Lower leg skin (tissue), 3 donors: ENCODE data around the gene SEPTIN12.

Experiments used
- POLR2A ChIP-seq, 2 donors: fragments of 450-650 bp; IDR thresholded peaks; one replicate each; pipeline ENCODE4 v1.6.1; 2016 to 2017; ENCODE audit warnings: antibody characterized with exemption in 2 of 2, mild to moderate bottlenecking in 1 of 2, moderate library complexity in 1 of 2
- TF ChIP-seq, protein P1 (sequence below), 3 donors: fragments of 450-650 bp; IDR thresholded peaks; one replicate each; pipeline ENCODE4 v1.5.1; 2016; ENCODE audit warnings: antibody characterized with exemption in 3 of 3, mild to moderate bottlenecking in 3 of 3, moderate library complexity in 2 of 3

DNA sequence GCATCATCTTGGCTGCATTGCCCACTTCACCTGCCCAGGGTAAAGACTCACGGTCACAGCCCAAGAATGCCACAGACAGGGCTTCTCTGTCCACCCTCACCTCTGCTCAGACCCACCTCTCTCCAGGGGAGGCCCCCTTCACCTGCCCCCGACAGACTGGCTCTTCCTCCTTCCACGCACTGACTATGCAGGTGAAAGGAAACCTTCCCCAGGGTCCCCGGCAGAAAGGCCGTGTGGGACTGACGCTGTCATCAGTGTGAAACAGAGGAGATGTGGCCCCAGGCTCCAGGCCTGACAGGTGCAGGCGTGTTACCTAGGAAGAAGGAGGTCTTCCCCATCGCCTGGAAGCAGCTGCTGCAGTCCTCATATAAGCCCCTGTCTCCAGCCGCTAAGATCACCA lies 23.6 kb upstream of the SEPTIN12 start:
- TF ChIP-seq, protein P1, sequence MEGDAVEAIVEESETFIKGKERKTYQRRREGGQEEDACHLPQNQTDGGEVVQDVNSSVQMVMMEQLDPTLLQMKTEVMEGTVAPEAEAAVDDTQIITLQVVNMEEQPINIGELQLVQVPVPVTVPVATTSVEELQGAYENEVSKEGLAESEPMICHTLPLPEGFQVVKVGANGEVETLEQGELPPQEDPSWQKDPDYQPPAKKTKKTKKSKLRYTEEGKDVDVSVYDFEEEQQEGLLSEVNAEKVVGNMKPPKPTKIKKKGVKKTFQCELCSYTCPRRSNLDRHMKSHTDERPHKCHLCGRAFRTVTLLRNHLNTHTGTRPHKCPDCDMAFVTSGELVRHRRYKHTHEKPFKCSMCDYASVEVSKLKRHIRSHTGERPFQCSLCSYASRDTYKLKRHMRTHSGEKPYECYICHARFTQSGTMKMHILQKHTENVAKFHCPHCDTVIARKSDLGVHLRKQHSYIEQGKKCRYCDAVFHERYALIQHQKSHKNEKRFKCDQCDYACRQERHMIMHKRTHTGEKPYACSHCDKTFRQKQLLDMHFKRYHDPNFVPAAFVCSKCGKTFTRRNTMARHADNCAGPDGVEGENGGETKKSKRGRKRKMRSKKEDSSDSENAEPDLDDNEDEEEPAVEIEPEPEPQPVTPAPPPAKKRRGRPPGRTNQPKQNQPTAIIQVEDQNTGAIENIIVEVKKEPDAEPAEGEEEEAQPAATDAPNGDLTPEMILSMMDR (IDR thresholded peaks at IDR 0.05), result no peak
- TF ChIP-seq POLR2A (IDR thresholded peaks at IDR 0.05), result no peak
